ENCODE results near the gene FSTL4.
A peak's percentile ranks its signal among the peaks of the same experiment; 100 is the strongest.

FSTL4 gene

GRCh38 chr5:133610489-133611356 lies 1.6 kb downstream of the FSTL4 start:
- DNase-seq, result peak in 3 of 5 donors; percentile 9 to 19 (median 10)

DNA sequence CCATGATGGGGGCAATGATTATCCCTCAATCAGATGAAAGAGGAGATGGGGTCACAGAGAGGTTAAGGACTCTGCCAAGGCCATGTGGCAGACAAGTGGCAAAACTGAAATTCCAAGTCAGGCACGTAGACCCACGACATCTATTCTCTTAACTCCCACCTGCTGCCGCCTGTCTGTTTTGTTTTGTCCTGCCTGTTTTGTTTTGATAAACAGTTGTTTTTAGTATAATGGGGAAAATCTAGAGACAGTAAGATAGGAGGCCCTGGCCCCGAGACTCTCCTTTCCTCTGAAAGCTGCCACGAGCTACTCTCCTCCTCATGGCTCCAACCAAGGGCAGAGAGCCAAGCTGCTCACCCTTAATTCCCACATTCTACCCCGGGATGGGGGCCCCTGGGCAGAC lies 4.9 kb downstream of the FSTL4 start:
- DNase-seq, result no peak

- DNase-seq, result no peak
Measured at GRCh38 chr5:133606835-133607234, 5.5 kb downstream of the FSTL4 start.

GRCh38 chr5:133605323-133605722 lies 7.0 kb downstream of the FSTL4 start:
- DNase-seq, result no peak

DNA sequence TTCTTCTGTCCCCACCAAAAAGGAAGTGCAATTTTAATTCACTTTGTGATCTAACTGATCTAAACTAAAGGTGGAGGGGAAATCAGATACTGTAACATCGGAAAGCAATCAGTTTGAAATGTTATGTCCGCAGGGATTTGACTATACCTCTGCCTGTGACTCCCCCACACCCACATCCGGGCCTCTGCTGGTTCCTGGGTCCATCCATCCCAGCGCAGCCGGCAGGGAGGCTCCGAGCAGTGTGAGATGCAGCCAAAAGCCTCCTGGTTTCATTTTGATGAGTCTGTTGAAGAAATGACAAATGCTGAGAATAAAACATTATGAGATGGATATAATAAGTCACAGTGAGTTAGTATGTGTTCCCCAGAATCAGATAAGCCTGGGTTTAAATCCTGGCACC lies 8.6 kb downstream of the FSTL4 start:
- no peak for DNase-seq

DNA sequence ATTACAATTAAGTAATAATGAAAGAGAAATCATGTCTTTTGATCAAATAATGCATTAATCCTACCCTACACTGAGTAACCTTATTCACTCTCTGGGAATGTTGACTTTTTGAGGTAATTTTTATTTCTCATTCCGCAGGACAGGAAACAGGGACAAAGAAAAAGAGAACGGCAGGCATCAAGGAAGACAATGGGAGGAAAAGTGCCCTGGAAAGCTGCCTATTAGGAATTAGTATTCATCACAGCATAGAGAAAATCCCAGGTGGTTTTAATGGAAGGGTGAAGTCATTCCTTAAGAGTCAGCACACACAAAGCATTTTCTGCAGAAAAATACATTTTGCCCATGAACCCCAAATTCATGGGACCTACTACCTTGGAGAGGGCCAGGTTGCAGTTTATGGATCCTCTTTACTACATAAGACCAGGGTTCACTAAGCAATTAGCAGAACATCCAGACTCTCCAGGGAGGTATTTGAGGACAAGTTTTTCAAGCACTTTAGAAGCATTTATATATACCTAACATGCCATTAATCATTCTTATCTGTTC lies 9.4 kb downstream of the FSTL4 start:
- DNase-seq, result no peak

DNA sequence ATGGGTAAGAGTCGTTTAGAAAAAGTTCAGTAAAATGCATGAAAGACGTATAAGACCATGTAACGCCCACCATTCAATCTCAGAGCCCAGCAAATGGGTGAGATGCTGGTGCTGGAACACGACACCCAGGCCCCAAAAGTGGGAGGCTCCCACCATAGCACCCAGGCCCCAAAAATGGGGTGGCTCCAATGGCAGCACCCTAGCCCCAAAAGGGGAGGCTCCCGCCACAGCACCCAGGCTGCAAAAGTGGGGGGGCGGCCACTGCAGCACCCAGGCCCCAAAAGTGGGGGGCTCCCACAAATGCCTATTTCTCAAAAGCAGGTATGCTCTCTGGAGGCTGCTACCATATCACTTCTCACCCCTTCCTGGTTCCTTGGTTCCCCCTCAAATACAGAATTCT lies 12.7 kb downstream of the FSTL4 start:
- DNase-seq, result no peak

DNA sequence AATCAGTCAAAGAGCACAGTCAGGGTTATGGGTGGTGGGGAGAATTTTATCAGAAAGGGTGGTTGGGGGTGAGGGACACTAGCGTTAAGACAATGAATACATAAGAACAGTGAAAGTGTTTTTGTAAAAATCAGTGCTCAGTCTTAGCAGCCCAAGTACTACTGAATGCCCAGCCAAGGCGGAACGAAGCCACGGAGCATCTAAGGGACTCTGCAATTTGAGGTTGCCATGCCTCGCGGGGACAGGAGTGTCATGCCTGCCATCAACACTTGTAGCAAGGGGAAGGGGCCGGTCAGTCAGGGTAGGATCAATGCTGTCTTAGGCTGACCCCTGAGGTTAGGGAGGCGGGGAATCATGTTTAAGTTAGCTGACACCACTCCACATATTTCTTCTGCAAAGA lies 13.3 kb downstream of the FSTL4 start:
- no peak for DNase-seq

DNA sequence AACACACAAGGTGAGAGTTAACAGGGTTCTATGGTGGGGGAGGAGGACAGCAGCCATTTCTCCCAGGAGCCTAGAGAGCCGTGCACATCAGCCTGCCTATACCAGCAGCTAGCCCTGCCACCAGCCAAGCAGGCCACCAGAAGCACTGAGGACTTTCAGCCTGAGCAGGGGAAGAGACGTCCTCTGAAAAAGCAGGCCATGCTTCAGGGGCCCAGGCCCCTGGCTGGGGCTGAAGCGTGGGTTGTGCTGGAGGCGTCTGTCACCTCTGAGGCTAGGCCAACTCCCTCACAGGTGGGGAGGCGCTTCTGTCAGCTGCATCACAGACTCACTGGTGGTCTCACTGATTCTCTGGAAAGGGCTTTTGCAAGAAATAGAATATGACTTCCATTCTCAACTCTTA lies 16.3 kb downstream of the FSTL4 start:
- DNase-seq, result no peak

- DNase-seq, result no peak
Measured at GRCh38 chr5:133595465-133595864, 16.9 kb downstream of the FSTL4 start.

- DNase-seq, result no peak
Measured at GRCh38 chr5:133589286-133589685, 23.1 kb downstream of the FSTL4 start.

DNA sequence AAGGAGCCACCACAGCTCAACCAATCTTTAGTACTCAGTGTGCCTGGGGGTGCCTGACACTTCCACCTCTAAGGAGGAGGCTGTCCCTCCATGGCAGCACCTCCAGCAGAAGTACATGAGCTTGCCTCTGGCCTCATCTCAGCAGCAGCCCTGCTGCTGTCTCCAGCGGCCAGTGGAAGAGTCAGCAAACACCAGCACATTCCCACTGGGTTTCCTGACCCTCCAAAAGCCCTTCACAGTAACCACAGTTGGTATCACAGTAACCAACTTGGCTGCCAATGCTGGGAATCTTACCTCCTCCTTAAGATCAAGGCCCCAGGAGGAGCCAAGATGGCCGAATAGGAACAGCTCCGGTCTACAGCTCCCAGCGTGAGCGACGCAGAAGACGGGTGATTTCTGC lies 29.4 kb downstream of the FSTL4 start:
- DNase-seq, result no peak

- DNase-seq, result no peak
Measured at GRCh38 chr5:133581918-133582317, 30.4 kb downstream of the FSTL4 start.

- DNase-seq, result no peak
Measured at GRCh38 chr5:133581348-133581747, 31.0 kb downstream of the FSTL4 start.

DNA sequence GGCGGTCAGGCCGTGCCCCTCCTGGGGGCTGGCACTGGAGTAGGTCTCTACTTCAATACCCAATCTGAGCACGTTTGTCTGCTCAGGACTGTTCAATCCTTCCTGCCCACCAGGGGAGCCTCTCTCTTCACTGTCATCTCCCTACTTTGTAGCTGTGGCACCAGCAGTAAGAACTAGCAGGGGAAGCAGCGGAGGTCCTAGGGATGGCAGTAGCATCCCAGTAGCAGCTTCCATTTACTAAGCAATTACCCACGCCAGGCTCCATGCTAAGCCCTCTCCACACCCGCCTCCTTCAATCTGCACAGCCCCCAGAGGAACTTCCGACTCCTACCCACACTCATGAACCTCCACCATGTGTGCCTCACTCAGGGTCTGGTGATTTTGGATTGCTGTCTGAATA lies 31.7 kb downstream of the FSTL4 start:
- DNase-seq, result no peak

- DNase-seq, result no peak
Measured at GRCh38 chr5:133579766-133580165, 32.6 kb downstream of the FSTL4 start.

GRCh38 chr5:133569347-133569746 lies 43.0 kb downstream of the FSTL4 start:
- no peak for DNase-seq

DNA sequence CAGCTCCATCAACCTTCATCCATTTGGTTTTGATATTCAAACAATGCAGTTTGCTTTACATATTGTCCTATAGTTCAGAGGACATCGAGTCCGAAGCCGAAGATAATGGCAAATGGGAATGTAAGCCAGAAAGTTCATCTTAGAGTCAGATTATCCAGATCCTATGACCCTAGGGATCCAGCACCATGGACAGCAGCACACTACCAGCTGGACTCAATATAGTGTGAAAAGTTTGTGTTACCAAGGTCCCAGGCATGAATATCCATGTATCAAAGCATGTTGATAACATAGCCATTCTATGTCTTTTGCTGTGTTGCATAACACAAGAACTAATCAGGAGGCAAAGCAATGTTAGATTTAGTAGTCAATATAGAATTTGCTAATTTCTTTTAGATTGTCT lies 46.3 kb downstream of the FSTL4 start:
- no peak for DNase-seq

DNA sequence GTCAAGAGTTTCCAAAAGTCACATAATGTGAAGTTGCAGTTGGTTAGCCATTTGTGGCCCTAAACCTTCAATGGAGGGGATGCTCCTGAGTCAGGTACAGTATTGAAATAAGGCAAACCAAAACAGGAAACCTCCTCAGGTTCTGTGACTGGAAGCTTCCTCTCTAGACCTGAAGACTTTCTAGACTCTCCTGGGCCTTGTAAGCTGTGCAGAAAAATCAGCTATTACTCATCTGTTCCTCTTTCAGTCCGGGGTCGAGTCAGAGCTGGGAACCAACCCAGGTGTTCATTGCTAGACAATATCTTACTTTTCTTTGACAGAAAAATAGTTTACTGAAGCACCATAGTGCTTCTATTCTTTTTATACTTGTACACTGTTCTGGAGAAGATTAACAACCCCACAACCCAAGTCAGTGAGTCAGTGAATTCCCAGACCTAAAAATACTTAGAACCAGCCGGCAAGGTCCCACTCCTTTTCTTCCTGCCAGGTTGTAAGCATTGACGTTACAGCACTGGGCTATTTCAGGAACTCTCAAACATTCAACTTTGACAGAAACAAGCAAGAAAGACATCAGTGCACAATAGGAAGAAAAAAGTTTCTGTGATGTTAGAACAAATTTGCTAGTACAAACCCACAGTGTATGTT lies 47.3 kb downstream of the FSTL4 start:
- no peak for DNase-seq

GRCh38 chr5:133562554-133562953 lies 49.8 kb downstream of the FSTL4 start:
- DNase-seq, result no peak

DNA sequence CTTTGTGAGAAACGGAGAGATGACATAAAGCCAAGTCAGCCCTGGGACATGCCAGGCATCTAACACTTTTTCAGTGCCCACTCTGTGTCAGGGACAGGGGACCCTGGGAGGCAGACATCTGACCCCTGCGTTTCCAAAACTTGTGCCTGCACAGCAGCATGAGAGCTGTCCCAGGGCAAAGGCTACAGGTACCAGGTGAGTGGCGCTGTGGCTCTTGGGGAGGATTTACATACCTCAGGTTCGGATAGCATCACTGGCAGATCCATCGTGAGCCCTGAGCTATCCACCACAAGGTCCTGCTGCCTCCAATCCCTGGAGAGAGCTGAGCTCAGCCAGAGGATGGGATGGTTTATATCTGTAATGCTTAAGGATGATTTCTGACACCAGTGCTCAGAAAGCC lies 52.4 kb downstream of the FSTL4 start:
- no peak for DNase-seq

DNA sequence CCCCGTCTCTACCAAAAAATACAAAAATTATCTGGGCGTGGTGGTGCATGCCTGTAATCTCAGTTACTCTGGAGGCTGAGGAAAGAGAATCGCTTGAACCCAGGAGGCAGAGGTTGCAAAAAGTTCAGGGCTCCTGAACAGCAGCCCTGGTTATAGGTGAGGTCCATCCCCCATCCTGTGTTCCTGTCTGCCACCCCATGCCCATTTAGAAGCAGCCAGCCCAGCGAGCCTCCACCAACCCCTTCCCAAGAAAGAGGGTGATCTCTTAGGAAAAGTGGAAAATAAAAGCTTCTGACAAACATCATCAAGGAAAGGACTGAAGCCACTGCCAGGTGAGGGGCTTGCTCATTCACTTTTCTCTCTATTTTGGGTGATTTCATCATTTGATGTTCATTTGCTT lies 55.8 kb downstream of the FSTL4 start:
- no peak for DNase-seq

GRCh38 chr5:133554279-133554678 lies 58.1 kb downstream of the FSTL4 start:
- no peak for DNase-seq

DNA sequence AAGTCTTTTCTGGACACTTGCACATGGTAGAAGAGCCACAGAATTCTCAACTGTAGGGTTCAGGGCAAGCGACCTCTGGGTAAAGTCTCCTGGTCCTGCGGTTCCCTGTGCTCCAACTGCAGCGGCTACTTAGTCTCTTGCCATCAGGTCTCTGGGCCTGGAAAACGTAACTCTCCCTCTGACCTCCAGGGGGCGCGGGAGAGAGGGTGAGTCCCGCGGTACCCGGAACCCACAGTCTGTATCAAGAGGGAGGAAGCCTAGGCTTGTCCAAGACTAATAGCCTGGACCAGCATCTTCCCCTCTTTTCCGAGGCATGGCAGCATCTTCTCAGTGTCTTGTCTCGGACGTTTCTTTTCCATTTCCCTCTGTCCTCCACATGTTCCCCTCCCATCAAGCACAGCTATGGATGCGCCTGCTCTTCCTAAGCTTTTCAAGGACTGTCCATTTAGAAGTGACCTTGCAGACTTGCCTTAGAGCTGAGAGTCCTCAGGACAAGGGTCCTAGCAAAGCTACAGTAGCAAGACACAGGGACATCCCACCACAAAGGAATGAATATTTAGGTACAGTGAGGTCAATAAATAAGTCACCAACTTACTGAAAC lies 59.3 kb downstream of the FSTL4 start:
- DNase-seq, result peak; percentile 14 to 43 (median 20)

Measured in T-helper 1 cell (primary cell).